HCT116 (cell line): ENCODE data around the gene IL1RAP. TPM values are rescaled to one million over a fixed set of nuclear protein-coding genes. Genes with fewer than 3 reads are reported as not detected.

ENCODE experiments used
- ATAC-seq: fragments of 200-7000 bp; cut with Tn5 transposase; 2 replicates; pipeline ENCODE4 v1.9.1; 2020; ENCODE audit warnings: mild to moderate bottlenecking, moderate library complexity
- BruUV-seq: library from RNA; stranded (reverse); fragments of 400-500 nt; replicated peaks from 2 replicates; lab custom pipeline; 2021; lab: Mats Ljungman, UMichigan
- CTCF ChIA-PET: fragments of 300-600 bp; sonication (Branson Sonifier 250); formaldehyde crosslinking; loops from one replicate; lab custom pipeline; 2021; ENCODE audit warnings: antibody characterized with exemption; lab: Charles Lee
- POLR2A ChIA-PET: fragments of 300-600, 350-600 bp; sonication (Branson Sonifier 250); formaldehyde crosslinking; loops from one replicate; lab custom pipeline; 2021; ENCODE audit warnings: antibody characterized with exemption; lab: Charles Lee
- RAD21 ChIA-PET, 2 experiments: fragments of 300-600 bp; sonication (Branson Sonifier 250); formaldehyde crosslinking; loops; one replicate each; lab custom pipeline; 2023; ENCODE audit warnings: low total read pairs in 2 of 2; ENCODE audit not compliant: uncharacterized antibody in 2 of 2, unreplicated experiment in 2 of 2, low non-redundant PET in 1 of 2; lab: Charles Lee
- DNase-seq: peaks from one replicate; pipeline ENCODE4 v3.0.0-alpha.2; 2010; ENCODE audit warnings: low read depth, low spot score
- H2AFZ ChIP-seq: fragments of 200-600 bp; shearing (Covaris generic), sonication (generic); 2 replicates; pipeline ENCODE4 v1.6.1; 2017; ENCODE audit warnings: low read depth, mixed run types, mixed read lengths, antibody characterized with exemption, low read length; ENCODE audit not compliant: poor library complexity, severe bottlenecking
- H3K27ac ChIP-seq: 2 replicates; pipeline ENCODE4 v1.5.1; 2012; ENCODE audit warnings: low read depth, low read length
- H3K27me3 ChIP-seq: fragments of 200-600 bp; sonication (generic); 2 replicates; pipeline ENCODE4 v1.6.1; 2016; ENCODE audit warnings: mixed run types, low read length, mixed read lengths; ENCODE audit not compliant: insufficient read depth
- H3K36me3 ChIP-seq, 2 experiments: fragments of 200-500 bp in 1 of 2; fragments of 200-600 bp in 1 of 2; sonication (Bioruptor generic) in 1 of 2; sonication (generic) in 1 of 2; 2 replicates each; pipeline versions ENCODE4 v1.5.1 to v1.6.1; 2014 to 2016; ENCODE audit warnings: low read length in 2 of 2, inconsistent platforms in 1 of 2, mixed read lengths in 1 of 2, mixed run types in 1 of 2; ENCODE audit not compliant: insufficient read depth in 2 of 2, control insufficient read depth in 1 of 2
- H3K4me1 ChIP-seq, 2 experiments: fragments of 200-600 bp in 1 of 2; sonication (generic) in 1 of 2; 2 replicates each; pipeline versions ENCODE4 v1.5.1 to v1.6.1; 2012 to 2017; ENCODE audit warnings: low read length in 2 of 2, inconsistent platforms in 1 of 2, mild to moderate bottlenecking in 1 of 2, mixed read lengths in 1 of 2, mixed run types in 1 of 2, moderate library complexity in 1 of 2; ENCODE audit not compliant: insufficient read depth in 2 of 2, control insufficient read depth in 1 of 2
- H3K4me2 ChIP-seq: fragments of 200-600 bp; sonication (generic); 2 replicates; pipeline ENCODE4 v1.6.1; 2017; ENCODE audit warnings: mixed run types, low read length, mixed read lengths
- H3K4me3 ChIP-seq, 2 experiments: fragments of 200-600 bp in 1 of 2; sonication (generic) in 1 of 2; replicated peaks in 1 of 2; 2 replicates each; pipeline ENCODE4 v1.5.1; 2011 to 2016; ENCODE audit warnings: low read length in 2 of 2, control low read depth in 1 of 2, low read depth in 1 of 2, mild to moderate bottlenecking in 1 of 2, mixed read lengths in 1 of 2, mixed run types in 1 of 2
- H3K79me2 ChIP-seq: fragments of 200-600 bp; sonication (generic); 2 replicates; pipeline ENCODE4 v1.6.1; 2017; ENCODE audit warnings: mild to moderate bottlenecking, mixed run types, low read length, moderate library complexity, mixed read lengths; ENCODE audit not compliant: insufficient read depth
- H3K9ac ChIP-seq: fragments of 200-600 bp; sonication (generic); 2 replicates; pipeline ENCODE4 v1.6.1; 2016; ENCODE audit warnings: low read length, mixed read lengths
- H3K9me2 ChIP-seq: fragments of 200-600 bp; sonication (generic), shearing (Covaris generic); 2 replicates; pipeline ENCODE4 v1.6.1; 2017; ENCODE audit warnings: mixed run types, mild to moderate bottlenecking, moderate library complexity; ENCODE audit not compliant: insufficient read depth
- H3K9me3 ChIP-seq, 2 experiments: fragments of 200-500 bp in 1 of 2; fragments of 200-600 bp in 1 of 2; sonication (Bioruptor generic) in 1 of 2; sonication (generic) in 1 of 2; 2 replicates each; pipeline ENCODE4 v1.6.1; 2014 to 2017; ENCODE audit warnings: low read length in 2 of 2, mixed read lengths in 2 of 2, inconsistent platforms in 1 of 2, low read depth in 1 of 2, mild to moderate bottlenecking in 1 of 2, mixed run types in 1 of 2, moderate library complexity in 1 of 2; ENCODE audit not compliant: control insufficient read depth in 1 of 2, insufficient read depth in 1 of 2
- H4K20me1 ChIP-seq: fragments of 200-600 bp; sonication (generic), shearing (Covaris generic); 2 replicates; pipeline ENCODE4 v1.6.1; 2017; ENCODE audit warnings: mixed run types, mild to moderate bottlenecking, moderate library complexity; ENCODE audit not compliant: insufficient read depth
- EZH2 ChIP-seq: fragments of 200-600 bp; sonication (generic); IDR thresholded peaks from 2 replicates; pipeline ENCODE4 v1.6.1; 2017; ENCODE audit warnings: antibody characterized with exemption, mixed run types
- FOSL1 ChIP-seq: IDR thresholded peaks from 2 replicates; pipeline ENCODE4 v1.6.1; 2012; ENCODE audit warnings: low read depth
- SRF ChIP-seq: IDR thresholded peaks from 2 replicates; pipeline ENCODE4 v1.6.1; 2012; ENCODE audit warnings: low read depth
- TCF7L2 ChIP-seq: IDR thresholded peaks from 2 replicates; pipeline ENCODE4 v1.7.0; 2011; ENCODE audit warnings: borderline replicate concordance, inconsistent platforms; ENCODE audit not compliant: insufficient read depth, insufficient read length; ENCODE audit errors: extremely low read depth
- YY1 ChIP-seq: IDR thresholded peaks from 2 replicates; pipeline ENCODE4 v1.6.1; 2011; ENCODE audit warnings: low read length, low read depth, moderate library complexity, mild to moderate bottlenecking; ENCODE audit not compliant: insufficient replicate concordance; ENCODE audit errors: extremely low read depth
- ZNF274 ChIP-seq: fragments of 200-500 bp; sonication (Bioruptor generic); IDR thresholded peaks from 2 replicates; pipeline ENCODE4 v1.6.1; 2014; ENCODE audit warnings: mild to moderate bottlenecking, low read depth, low read length, inconsistent platforms
- intact Hi-C: fragments of 100-400 bp; cut with micrococcal nuclease; formaldehyde crosslinking; loops from 2 replicates; pipeline ENCODE4 v1.10.0; 2022
- total RNA-seq: library from RNA; stranded (reverse); gene quantifications from one replicate; pipeline ENCODE4 v1.2.1, GENCODE V29; 2021; ENCODE audit not compliant: unreplicated experiment
- TF ChIP-seq, protein P1 (sequence below): IDR thresholded peaks from 2 replicates; pipeline ENCODE4 v1.6.1; 2012
- TF ChIP-seq, protein P2 (sequence below): IDR thresholded peaks from 2 replicates; pipeline ENCODE4 v1.6.1; 2011; ENCODE audit warnings: mild to moderate bottlenecking, low read length, moderate library complexity; ENCODE audit not compliant: insufficient replicate concordance; ENCODE audit errors: extremely low read depth

Gene IL1RAP
- total RNA-seq, 1 experiment from 2014 or later = 5.8 TPM

- TF ChIP-seq, protein P1, sequence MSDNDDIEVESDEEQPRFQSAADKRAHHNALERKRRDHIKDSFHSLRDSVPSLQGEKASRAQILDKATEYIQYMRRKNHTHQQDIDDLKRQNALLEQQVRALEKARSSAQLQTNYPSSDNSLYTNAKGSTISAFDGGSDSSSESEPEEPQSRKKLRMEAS = no peak
- no peak for TF ChIP-seq EZH2
Measured at GRCh38 chr3:190552969-190553759, 39.3 kb downstream of the IL1RAP start (continued).

GRCh38 chr3:190554197-190554596 is 40.3 kb downstream of the IL1RAP start:
- no peaks in the 10 kb centered on the region for H3K36me3 ChIP-seq
- no peaks in the 10 kb centered on the region for H4K20me1 ChIP-seq
- intact Hi-C loops = no loop called here
- no TSS peak for BruUV-seq
- H3K9me3 ChIP-seq = no peaks in the 10 kb centered on the region
- no peaks in the 10 kb centered on the region for H3K79me2 ChIP-seq
- no peak for TF ChIP-seq ZNF274
- TF ChIP-seq SRF = no peak
- TF ChIP-seq YY1 = no peak
- TF ChIP-seq, protein P2, sequence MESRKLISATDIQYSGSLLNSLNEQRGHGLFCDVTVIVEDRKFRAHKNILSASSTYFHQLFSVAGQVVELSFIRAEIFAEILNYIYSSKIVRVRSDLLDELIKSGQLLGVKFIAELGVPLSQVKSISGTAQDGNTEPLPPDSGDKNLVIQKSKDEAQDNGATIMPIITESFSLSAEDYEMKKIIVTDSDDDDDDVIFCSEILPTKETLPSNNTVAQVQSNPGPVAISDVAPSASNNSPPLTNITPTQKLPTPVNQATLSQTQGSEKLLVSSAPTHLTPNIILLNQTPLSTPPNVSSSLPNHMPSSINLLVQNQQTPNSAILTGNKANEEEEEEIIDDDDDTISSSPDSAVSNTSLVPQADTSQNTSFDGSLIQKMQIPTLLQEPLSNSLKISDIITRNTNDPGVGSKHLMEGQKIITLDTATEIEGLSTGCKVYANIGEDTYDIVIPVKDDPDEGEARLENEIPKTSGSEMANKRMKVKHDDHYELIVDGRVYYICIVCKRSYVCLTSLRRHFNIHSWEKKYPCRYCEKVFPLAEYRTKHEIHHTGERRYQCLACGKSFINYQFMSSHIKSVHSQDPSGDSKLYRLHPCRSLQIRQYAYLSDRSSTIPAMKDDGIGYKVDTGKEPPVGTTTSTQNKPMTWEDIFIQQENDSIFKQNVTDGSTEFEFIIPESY = no peak
- no peak for TF ChIP-seq FOSL1
- TF ChIP-seq TCF7L2 = no peak
- no peak overlapping the region for H3K9ac ChIP-seq
- no peak overlapping the region for H3K4me2 ChIP-seq
- no peak overlapping the region for H3K27ac ChIP-seq
- no peaks in the 10 kb centered on the region for H3K9me2 ChIP-seq
- DNase-seq (no peak), ATAC-seq (no peak)
- no peak overlapping the region for H3K4me3 ChIP-seq
- no peaks in the 10 kb centered on the region for H3K27me3 ChIP-seq
- ChIA-PET POLR2A (no interaction called here), RAD21 (no interaction called here), CTCF (no interaction called here)
- H2AFZ ChIP-seq = no peak overlapping the region
- no peaks in the 10 kb centered on the region for H3K4me1 ChIP-seq
